GM19043 (cell line): ENCODE data around the gene FDXR.

Source experiments
- ATAC-seq: cut with Tn5 transposase; IDR thresholded peaks from one replicate; pipeline ENCODE4 v1.9.1; 2021; ENCODE audit warnings: low read depth; ENCODE audit not compliant: unreplicated experiment

Gene FDXR

DNA sequence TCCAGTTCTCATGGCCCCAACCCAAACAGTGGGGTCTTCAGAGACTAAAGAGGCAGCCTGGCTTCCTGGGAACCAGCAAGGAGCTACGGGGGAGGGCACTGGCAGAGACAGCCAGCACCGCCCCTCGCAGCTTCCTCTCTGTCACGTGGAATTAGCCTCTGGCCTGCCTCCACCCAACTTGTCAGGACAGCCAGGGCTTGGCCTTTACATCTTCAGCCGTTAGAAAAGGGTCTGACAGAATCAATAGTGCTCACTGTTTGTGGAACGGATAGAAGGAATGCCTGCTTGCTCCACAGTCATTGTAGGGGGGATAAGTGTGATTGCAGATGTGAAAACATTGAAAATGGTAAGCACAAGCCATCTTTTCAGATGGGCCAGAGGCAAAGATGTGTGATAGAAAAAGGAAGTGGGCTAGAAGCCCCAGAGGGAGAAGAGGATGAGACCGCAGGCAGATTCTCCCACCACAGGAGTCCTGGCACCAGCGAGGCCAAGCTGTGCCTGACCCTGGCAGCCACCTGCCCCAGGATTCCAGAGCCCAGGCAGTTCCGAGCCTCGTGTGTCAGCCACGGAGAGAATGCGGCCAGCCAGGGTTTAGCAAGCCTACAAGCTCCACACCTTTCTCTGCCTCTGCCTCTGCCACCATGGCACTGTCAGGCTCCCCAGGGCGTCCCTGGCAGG lies 31.7 kb downstream of the FDXR start:
- no peak for ATAC-seq

- ATAC-seq = no peak
Measured at GRCh38 chr17:74839990-74840852, 32.6 kb downstream of the FDXR start.

- no peak for ATAC-seq
Measured at GRCh38 chr17:74838274-74838673, 34.5 kb downstream of the FDXR start.

GRCh38 chr17:74836691-74837467 lies 35.9 kb downstream of the FDXR start:
- no peak for ATAC-seq

- ATAC-seq = no peak
Measured at GRCh38 chr17:74836191-74836590, 36.6 kb downstream of the FDXR start.

GRCh38 chr17:74833501-74834377 lies 39.1 kb downstream of the FDXR start:
- ATAC-seq = no peak

GRCh38 chr17:74832421-74832820 lies 40.4 kb downstream of the FDXR start:
- ATAC-seq = no peak

- ATAC-seq = no peak
Measured at GRCh38 chr17:74831444-74832146, 41.2 kb downstream of the FDXR start.

GRCh38 chr17:74830861-74831260 lies 41.9 kb downstream of the FDXR start:
- no peak for ATAC-seq

DNA sequence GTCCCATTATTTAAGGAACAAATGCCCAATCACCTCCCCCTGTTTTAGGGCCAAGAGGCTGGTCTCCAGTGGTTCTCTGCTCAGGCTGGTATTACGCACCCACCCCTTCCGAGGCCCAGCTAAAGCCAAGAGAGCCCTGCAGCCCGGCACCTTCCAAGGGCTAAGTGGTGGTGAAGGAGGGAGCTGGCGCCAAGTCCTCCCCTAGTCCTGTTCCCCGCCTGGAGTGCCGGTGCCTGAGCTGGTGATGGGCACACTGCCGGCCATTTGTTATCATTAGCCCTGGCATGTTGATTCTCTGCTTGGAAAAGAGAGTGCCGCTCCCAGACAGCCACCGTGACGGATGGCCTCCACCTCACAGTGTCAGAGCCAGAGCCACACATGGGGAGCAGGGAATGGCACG lies 45.0 kb downstream of the FDXR start:
- ATAC-seq = no peak

DNA sequence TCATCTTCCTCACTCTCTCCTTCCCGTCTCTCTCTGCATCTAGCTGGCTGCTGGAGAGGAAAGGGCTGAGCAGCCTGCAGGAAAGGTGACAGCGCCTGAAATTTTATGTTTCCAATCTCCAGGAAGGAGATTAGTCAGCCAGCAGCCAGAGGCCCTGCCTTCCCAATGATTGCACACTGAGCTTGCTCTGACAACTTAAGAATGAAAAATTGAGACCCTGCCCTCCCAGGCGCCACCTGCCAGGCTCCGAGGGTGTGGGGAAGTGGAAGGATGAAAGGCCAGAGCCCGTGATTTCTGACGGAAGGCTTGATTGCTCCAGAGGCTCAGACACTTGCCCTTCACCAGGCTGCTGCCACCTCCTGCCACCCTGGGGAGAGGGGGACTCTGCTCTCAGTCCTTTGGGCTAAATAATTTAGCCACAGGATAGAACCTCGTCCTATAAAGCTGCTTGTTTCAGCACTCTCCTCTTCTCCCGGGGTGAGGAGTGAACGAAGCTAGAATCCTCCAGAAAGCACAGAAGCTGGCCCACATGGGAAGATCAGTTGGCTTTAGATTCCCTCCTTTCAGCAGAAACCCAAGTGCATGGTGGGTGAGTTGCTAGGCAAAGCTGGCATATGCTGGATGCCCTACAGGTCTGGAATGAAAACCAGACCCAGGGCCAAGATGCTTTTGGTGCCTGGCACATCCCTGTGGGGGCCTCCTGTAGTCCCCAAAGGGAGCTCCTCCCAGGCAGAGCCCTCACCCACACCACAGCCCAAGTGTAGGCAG lies 46.7 kb downstream of the FDXR start:
- ATAC-seq = no peak

DNA sequence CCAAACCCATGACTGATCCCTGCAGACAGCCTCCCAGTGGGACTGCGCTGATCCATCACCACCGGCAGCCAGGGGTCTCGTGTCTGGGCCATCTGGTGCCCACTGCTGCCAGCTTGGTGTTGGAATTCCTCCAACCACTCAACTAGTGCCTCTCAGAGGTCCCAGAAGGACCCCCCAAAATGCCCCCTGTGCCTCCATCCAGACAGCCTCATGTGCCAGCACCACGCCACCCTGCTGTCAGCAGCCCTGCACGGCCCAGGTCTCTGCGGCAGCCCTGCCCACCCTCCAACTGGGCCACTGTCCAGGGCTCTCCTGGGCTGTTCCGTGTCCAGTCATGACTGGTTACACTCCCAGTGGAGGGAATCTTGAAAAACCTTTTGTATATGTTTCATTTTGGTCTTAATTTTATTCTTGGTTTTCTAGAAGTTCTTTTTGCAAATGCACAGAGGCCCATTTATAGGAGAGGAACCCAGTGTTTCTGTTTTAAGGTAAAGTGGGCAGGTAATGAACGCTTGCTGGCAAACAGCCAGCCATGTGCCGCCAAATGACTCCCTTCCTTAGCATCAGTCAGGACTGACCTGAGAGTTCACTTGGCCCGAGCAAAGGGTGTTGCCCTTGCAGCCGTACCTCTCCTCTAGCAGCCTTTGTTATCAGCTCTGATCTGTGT lies 47.7 kb downstream of the FDXR start:
- no peak for ATAC-seq

DNA sequence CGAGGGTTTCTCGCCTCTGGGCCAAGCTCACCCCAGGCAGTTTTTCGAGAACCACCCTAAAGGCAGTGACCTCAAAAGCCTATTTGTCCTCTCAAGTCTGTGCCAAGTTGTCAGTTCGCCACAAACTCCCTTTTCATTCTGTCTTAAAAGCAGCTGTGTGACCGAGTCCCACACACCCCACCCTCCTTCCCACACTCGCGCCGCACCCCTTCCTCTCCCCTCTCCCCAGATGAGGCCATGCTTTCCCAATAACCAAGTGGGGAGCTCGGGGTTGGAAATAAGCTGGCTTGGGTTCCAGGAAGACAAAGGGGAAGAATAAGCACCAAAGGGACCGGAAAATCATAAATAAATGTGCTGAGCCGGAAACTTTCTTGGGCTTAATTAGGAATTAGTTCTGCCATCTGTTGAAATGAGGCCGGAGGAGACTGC lies 49.8 kb downstream of the FDXR start:
- ATAC-seq = no peak

DNA sequence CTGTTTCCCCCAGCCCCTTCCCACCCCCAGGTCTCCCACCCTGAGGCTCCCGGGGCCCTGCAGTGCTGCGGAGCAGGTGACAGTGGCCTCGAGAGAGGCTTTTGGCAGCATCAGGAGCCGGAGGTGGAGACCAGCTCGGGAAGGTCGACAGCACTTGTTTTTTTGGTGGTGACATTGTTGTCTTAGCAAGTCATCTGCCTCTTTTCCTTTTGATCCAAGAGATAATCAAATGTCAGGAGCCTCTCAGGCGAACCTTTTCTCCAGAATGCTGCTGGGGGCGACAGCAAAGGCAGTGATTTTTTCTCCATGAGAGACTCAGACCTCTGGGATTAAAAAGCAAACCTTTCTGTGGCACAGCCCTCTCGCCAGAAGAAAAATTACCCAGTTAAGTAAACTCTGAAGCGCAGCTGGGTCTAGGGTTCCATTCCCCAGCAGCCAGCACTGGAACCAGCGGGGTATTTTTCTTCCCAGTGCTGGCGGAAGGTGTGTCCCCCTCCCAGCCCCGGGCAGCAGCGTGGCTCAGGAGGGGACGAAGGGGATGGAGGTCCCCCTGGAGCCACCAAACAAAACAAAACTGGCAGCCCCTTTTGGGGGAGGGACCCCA lies 50.4 kb downstream of the FDXR start:
- no peak for ATAC-seq

DNA sequence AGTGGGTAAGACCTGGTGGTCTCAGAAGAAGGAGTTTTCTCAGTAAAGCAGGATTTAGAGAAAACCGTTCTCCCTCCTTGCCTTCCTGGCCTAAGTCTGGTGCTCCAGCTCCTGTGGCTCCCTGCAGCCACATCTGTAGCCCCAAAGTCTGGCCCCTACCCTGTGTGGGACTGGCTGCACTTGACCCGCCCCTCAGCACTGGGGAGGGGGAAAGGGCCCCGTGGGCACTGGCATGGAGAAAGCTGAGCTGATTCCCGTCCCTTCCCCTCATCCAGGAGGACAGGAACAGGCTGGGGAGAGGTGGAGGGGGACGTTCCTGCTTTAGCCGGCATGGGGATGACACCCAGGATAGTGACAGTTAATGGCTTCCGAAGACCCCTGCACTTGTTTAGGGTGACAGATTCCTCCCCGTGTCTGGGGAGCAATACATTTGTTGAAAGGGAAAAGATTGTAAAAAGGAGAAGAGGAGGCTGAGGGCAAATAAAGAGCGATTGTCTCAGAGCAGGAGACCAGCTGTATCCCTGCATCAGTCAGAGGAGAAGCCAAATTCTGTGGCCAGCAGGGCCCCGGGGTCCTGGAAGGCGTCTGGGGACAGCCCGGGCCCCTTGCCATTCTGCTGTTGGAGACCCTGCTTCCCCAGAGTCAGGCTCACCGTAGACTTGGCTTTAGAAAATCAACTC lies 51.0 kb downstream of the FDXR start:
- no peak for ATAC-seq

DNA sequence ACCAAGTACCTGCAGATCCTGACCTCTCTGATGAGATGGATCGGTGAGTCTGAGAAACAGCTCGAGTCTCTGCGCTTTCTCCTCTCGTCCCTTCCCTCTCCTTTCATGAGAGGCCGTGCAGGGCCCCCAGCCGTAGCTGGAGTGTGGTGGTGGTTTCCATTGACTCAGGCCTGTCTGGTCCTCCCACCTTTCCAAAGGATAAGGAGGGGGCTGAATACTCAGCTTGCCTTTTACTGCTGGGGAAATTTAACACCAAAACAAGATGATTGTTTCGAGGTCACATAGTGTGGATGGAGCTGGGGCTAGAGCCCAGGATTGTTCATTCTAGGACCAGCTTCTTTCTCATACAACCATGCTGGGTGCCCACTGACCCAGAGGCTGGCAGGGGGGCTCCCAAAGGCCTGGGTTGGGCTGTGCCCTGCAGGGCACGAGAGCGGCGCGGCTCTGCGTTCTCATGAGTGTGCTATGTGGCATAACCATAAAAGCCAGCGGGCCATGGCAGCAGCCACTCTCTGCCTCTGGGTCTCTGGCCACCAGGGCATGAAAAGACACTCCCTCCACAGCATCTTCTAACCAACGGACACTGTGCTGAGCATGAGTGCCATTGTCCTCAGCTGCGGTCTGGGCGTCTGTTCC lies 52.9 kb downstream of the FDXR start:
- no peak for ATAC-seq
